HK-2 (cell line): Measurements from ENCODE around the gene RIMBP2.

Source experiments
- DNase-seq: peaks from one replicate; pipeline ENCODE4 v3.0.0-alpha.2; 2018; ENCODE audit not compliant: unreplicated experiment

RIMBP2 gene

DNA sequence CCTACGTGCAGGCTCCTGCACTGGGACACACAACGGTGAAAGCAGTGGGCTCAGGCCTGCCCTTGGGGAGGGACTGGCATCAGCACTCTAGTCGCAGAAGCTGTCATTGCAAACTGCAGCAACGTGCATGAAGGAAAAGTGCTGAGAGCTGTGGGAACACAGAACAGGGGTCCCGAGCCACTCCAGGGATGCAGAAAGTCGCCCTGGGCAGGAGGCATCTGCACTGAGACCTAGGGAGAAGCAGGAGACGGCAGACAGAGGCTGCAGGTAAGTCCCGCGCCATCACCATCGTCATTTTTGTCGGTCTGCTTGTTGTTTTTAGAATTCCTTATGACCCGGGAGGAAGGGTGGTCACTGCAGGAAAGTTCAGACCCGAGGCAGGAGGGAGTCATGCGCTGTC is 21.6 kb upstream of the RIMBP2 start:
- no peak for DNase-seq

DNA sequence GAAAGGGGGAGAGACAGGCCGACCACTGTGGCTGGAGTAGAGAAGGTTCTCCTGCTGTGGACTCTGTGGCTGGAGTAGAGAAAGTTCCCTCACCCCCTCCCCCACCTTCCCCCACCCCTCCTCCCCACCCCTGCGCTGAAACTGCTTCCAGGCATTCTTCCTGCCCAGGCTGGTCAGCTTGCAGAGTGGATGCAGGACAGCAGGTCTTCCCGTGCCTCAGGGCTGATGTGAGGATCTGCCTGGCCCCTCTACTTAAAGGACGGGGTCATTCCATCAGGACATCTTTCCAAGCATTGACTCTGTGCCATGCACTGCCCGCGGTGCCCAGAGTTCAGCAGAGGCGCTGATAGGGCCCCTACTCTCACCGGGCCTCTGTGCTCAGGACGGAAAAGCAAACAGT is 13.2 kb upstream of the RIMBP2 start:
- DNase-seq, result no peak

DNA sequence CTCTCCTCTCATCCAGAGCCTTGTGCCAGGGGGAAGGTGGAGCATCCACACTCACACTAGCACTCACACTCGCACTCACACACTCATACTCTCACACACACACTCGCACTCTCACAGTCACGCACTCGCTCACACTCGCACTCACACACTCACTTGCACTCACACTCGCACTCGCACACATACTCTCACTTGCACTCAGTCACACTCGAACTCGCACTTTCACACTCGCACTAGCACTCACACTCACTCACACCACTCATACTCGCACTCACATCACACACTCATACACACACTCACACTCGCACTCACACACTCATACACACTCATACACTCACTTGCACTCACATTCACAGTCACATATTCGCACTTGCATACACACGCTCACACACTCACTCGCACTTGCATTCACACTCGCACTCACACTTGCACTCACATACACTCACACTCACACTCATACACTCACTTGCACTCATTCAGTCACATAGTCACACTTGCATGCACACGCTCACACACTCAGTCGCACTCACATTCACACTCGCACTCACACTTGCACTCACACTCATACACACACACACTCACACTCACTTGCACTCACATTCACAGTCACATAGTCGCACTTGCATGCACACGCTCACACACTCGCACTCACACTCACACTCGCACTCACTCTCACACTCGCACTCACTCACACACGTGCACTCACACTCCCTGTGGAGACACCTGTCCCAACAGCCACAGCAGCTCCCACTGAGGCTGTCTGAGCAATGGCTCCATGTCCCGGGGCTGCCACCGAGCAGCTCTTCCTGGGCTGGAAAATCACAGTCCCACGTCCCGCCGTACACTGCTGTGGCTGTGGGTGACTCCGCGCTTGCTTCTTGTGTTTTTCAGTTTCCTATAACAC is 12.3 kb upstream of the RIMBP2 start:
- no peak for DNase-seq

DNA sequence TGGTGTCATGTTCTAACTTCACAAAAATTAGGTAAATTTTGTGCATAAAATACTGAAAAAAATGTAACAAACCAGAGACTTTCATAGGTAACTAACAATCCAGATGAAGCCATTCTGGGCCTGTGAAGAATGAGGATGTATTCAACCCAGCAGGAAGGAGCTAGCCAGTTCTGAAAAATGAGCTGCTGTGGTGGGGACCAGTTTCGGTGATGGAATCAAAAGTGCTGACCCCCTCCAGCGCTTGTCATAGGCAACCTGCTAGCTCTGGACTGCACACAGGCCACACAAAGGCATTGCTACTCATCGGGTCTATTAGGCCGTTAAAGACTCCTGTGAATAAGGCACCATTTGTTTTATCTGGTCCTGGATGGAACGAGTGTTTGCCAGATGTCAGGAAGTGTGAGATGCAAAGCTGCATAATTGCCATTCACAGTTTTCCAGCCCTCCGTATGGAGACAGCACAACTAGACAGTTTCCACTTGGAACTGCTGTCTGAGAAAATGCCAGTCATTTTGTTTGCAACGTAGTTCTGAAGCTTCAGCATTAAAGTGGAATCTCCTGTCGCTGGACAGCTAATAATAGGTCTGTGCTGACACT is 3.3 kb upstream of the RIMBP2 start:
- DNase-seq, result no peak

DNA sequence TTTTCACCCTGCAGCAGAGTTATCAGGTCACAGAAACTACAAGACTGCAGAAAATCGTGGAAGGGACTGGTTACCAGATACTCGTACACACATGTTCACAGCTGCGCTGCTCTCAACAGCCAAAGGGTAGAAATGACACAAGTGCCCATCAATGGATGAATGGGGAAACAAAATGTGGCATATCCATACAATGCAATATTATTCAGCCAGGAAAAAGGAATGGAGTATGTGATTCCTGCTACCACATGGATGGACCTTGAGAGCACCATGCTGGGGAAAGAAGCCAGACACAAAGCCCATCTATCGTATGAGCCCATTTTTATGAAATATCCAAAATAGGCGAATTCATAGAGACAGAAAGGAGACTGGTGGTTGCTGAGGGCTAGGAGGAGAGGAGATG is 1.7 kb upstream of the RIMBP2 start:
- no peak for DNase-seq

DNA sequence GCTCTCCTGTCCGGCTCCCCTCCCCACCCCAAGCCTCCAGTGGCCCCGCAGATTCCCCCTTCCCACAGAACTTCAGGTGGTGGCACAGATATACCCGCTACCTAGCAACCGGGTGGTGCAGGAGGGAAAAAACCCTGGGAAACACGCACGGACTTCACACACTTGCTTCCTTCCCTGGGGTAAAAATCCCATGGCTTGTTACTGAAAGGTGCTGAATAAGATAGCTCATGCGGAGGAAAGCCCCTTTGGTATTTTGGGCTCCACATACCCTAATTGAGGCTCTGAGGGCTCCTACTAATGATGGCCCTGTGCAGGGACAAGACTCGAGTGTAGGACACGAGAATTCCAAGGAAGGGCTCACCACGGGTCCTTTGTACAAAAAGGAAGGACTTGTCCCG is 869 bp upstream of the RIMBP2 start:
- no peak for DNase-seq

DNA sequence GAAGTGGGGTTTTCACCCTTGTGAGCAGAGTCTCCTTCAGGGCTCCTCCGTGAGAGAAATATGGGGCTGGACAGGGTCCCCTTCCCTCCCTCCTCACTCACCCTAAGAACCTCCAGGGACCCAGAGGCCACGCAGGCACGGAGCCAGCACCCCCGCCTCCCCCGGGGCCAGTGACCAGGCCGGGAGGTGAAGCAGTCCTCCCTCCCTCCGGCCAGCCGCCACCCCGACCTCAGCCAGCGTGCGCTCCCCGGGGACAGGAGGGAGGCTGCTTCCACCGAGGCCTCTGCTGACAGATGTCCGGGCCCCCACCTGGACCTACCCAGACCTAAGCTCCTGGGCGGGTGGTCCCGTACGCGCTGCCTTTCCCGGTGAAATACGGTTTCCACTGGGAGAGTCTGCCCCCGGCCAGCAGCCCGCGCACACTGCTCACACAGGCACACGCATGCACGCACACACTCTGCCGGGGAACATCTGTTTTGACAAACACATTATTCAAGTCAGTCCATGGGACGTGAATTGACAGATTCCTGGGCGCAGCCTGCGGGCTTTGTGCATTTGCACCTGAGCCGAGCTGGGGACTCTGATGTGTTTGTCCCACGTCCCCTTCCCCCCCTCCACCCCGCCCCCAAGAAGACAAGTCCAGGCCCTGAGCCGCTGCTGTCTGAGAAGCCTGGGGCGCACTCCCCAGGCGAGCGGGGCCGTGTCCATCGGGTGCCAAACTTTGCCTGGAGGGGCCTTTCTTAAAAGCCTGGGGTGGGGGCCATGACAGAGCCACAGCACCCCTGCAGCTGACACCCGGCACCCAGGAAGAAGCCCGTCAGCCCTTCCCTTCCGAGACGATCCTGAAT is 725 bp downstream of the RIMBP2 start:
- DNase-seq, result no peak

DNA sequence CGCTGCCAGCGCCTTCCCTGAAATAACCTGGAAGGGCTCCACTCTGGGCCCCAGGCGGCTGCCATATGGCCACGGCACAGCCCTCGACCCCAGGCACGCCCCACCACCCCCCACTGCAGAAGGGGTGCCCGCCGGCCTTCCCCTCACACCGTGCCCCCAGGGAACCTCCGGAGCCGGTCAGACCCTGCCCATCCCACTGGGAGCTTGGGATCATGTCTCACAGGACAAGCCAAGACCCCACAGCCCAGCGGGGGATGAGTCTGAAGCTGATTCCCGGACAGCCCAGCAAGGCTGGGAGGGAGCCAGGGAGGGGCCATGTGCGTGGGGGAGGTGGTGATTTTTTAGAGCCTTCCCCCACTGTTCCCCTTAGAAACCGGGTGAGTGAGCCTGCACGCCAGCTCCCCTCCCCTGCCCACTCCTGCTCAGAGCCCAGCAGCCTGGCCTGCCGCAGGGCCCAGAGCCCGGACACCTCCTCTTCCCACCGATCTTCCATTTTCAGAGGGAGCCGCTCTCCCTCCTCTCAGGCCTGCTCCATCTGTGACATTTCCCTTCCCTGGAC is 1.4 kb downstream of the RIMBP2 start:
- no peak for DNase-seq

DNA sequence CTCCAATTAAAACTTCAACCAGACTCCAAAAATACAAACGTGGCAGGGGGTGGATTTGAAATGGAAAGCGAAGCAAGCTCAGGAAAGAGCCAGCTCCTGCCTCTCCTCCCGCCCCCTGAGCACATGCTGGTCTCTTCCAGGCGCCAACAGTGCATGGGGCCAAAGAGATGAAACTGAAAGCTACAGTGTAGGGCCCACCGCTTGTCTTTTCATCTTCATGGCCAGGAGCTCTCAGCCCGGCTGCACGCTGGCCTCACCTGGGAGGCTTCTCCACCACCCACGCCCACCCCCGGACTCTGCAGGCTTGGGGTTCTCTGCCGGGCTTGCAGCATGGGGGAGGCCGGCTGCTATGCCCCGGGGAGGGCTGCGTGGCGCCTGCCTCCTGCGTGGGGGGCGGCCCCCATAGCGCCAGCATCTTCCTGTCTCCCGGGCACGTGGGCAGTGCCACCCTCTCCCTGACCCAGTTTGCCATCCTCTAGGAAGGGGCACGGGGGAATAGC is 2.0 kb downstream of the RIMBP2 start:
- no peak for DNase-seq

DNA sequence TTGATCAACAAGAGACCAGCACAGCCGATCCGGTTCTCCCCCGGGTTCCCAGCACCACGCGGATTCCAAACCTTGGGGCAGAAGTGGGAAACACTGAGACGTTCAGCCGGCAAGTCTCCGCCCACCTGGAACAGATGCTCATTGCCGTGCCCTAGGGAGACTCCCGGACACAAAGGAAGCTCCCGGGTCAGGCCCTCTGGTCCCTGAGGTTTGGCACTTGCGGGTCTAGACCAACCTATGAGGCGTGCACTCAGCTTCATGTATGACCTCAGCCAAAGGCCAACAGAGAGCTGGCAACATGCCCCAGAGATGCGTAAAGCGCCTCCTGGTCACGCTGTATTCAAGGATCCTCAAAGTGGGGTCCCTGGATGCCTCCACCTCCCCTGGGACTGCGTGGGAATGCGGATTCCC is 2.5 kb downstream of the RIMBP2 start:
- no peak for DNase-seq

DNA sequence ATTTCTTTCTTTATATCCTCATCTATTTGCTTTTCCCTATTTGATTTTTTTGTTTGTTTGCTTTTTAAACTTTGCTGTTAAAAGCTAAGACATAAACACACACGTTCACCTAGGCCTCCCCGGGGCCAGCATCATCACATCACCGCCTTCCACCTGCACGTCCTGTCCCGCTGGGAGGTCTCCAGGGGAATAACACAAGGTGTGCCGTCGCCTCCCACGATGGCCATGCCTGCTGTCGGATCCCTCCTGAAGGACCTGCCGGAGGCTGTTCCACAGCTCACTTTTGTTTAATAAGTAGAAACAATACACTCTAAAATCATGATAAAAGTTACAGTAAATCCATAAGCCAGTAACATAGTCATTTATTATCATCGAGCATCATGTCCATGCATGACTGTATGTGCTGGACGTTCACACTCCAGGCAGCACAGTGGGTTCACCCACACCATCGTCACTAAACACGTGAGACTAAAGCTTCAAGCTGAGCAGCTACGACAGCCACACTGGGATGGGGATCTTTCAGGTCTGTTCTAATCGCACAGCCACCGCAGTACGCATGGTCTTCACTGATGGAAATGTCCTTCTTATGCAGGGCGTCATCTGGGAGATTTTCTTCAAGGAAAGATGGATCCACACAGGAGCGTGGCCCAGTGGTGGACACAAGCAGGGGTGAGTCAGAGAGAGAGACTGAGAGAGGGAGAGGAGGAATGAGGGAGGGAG is 3.6 kb downstream of the RIMBP2 start:
- no peak for DNase-seq

DNA sequence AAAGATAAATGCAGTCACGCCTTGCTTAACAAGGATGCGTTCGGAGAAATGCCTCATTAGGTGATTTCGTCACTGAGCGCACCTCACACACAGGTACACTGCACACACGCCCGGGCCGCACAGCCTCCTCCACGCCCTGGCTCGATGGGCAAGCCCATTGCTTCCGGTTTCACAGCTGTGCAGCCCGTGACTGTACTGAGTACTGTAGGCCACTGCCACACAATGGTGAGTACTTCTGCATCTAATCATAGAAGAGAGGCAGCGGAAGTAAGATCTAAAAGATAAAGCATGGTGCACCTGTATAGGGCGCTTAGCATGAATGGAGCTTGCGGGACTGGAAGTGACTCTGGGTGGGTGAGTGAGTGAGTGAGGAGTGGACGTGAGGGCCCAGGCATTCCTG is 4.3 kb downstream of the RIMBP2 start:
- no peak for DNase-seq

DNA sequence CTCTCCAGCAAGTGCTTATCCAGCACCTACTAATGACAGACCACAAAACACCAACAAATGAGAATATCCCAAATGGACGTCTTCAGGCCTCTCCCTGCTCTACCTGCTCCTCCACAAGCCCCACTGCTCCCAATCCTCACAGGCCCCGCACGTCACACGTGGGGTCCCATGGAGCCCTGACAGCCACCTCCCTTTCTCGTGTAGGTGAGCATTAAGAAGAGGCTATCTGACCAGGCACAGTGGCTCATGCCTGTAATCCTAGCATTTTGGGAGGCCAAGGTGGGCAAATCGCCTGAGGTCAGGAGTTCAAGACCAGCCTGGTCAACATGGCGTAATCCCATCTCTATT is 5.4 kb downstream of the RIMBP2 start:
- DNase-seq, result no peak

DNA sequence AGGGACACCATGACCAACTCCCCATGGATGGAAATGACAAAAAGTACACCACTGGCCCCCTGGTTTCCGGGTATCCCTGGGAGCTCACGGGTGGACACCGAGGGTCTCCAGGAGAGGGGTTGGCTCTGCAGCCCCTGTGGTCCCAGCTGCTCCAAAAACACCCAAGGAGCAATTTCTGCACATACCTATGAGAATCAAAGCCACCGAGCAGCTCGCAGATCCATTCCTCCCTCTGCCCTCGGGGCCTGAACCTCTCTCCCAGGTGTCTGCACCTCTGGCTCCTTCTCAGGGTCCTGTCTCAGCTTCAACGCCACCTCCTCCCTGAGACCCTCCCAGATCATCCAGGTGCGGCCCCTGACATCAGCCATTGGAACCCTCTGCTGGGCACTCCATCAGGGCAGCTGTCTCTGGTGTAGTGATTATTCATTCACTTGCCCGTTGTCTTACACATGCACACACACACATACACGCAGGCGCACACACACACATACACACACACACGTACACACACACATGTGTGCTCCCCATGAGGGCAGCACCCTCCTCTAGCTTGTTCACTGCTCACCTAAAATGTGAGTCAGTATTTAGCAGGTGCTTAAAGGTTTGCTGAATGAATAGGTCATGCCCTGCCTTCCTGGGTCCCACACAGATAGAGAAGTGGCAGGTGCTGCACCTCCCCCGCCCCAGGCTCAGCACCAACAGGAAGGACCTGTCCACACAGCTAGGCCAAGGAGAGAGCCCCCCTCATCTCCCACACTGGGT is 5.9 kb downstream of the RIMBP2 start:
- no peak for DNase-seq

DNA sequence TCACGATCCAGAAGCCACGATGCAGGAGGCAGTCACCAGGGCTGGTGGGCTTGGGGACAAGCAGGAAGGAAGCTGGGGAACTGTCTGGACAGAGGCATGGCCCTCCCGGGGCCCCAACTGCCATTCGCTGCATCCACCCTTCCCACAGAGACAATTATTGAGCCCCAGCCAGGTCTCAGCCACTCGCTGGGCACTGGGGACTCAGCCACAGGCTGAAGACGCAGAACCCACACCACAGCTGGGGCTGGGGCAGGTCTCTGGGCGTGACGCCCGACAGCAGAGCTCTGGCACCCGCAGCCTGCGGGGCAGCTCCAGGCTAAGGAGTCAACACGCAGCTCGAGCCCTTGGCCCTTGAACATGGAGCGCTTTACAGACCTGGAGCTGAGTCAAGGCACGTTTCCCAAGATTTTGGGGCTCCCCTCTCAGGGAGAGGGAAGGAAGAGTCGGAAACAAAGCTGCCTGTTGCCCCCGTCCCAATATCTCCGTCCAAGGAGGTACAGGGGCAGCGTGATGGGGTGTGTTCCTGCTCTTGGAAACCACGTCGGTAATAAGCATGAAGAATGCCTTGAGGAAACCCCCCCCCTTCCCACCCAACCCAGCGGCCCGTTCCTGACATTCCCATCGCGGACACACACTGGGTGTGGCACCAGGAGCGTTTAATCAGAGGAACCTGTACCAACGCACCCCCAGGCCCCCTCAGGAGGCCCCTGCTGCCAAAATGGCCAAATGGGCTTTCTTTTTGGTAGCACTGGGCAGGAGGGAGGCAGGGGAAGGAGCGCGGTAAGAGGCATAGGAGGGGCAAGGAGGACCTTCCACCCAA is 6.7 kb downstream of the RIMBP2 start:
- DNase-seq, result no peak

DNA sequence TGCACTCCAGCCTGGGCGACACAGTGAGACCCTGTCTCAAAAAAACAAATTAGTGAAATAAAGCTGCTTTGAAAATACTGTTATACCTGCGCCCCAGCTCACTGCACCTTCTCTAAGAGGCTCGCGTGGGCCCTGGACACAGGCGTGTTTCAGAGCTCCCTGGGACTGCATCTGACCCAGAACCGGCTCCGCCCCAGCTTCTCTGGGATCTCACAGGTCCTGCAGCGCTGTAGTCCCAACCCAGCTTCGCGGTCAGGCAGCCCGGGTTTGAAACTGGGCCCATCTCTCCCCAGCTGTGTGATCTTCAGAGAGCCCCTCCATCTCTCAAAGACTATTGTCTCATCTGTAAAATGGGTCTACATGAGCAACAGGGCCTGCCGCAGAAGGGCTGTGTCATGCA is 7.5 kb downstream of the RIMBP2 start:
- DNase-seq, result no peak

DNA sequence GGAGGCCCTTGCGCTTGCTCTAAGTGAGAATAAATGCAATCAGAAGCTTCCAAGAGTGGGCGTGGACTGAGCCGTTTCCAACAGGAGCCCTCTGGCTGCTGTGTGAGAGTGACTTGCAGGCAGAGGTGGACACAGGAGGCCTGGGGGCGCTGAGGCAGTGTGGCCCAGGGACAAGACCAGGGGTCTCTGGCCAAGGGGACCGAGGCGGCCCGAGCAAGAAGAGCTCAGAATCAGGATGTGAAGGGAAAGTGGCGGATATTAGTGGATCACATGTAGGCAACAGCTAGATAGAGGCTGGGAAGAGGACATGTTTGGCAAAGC is 8.6 kb downstream of the RIMBP2 start:
- no peak for DNase-seq

DNA sequence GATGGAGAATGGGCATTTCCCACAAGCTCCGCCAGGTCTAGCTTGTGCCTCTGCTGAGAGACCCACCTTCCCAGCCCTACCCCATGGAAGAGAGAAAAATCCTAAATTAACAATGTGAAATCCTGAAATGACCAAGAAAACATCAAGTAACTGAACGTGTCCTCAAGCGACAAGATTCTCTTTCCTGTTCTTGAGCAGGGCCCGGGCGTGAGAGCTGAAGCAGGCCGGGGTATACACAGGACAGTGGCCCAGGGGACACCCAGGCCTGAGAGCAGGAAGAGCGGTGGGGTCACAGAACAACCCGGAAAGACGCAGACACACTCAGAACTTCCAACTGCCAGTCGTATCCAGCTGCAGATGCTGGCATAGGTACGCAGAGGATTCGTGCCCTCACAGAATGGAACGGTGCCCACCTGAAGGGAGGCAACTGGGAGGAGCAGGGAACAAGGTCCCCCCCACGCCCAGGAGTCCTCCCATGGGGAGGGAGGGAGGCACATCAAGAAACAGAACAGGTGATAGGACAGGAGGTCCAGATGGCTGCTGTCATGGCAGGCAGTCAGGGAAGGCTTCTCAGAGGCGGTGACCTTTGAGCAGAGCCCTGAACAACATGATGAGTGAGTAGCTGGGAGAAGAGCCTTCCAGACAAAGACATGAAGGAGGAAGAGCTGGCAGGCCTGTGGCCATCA is 9.1 kb downstream of the RIMBP2 start:
- no peak for DNase-seq

DNA sequence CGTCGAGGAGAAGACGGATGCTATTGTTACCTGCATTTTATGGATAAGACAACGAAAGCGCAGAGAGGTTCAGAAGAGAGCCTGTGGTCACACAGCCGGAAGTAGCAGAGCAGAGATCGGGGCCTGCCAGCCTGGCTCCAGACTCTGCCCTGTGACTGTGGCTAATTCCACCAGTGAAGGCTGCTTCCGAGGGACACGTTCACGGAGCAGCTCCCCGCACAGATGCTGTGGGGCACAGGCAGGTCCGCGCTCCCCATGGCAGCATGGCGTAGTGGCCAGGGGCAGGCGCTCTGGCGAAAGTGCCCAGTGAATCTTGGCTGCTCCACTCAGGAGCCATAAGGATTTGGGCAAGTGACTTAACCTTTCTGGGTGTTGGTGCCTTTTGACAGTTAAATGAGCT is 9.8 kb downstream of the RIMBP2 start:
- no peak for DNase-seq
